HCT116 (cell line): ENCODE measurements around the gene VSTM2B. TPM values are rescaled to one million over a fixed set of nuclear protein-coding genes. Genes with fewer than 3 reads are reported as not detected.

ENCODE experiments used
- ATAC-seq: fragments of 200-7000 bp; cut with Tn5 transposase; 2 replicates; pipeline ENCODE4 v1.9.1; 2020; ENCODE audit warnings: mild to moderate bottlenecking, moderate library complexity
- BruUV-seq: library from RNA; stranded (reverse); fragments of 400-500 nt; replicated peaks from 2 replicates; lab custom pipeline; 2021; lab: Mats Ljungman, UMichigan
- CTCF ChIA-PET: fragments of 300-600 bp; sonication (Branson Sonifier 250); formaldehyde crosslinking; loops from one replicate; lab custom pipeline; 2021; ENCODE audit warnings: antibody characterized with exemption; lab: Charles Lee
- POLR2A ChIA-PET: fragments of 300-600, 350-600 bp; sonication (Branson Sonifier 250); formaldehyde crosslinking; loops from one replicate; lab custom pipeline; 2021; ENCODE audit warnings: antibody characterized with exemption; lab: Charles Lee
- RAD21 ChIA-PET, 2 experiments: fragments of 300-600 bp; sonication (Branson Sonifier 250); formaldehyde crosslinking; loops; one replicate each; lab custom pipeline; 2023; ENCODE audit warnings: low total read pairs in 2 of 2; ENCODE audit not compliant: uncharacterized antibody in 2 of 2, unreplicated experiment in 2 of 2, low non-redundant PET in 1 of 2; lab: Charles Lee
- DNase-seq: peaks from one replicate; pipeline ENCODE4 v3.0.0-alpha.2; 2010; ENCODE audit warnings: low read depth, low spot score
- H2AFZ ChIP-seq: fragments of 200-600 bp; shearing (Covaris generic), sonication (generic); 2 replicates; pipeline ENCODE4 v1.6.1; 2017; ENCODE audit warnings: low read depth, mixed run types, mixed read lengths, antibody characterized with exemption, low read length; ENCODE audit not compliant: poor library complexity, severe bottlenecking
- H3K27ac ChIP-seq: 2 replicates; pipeline ENCODE4 v1.5.1; 2012; ENCODE audit warnings: low read depth, low read length
- H3K27me3 ChIP-seq: fragments of 200-600 bp; sonication (generic); 2 replicates; pipeline ENCODE4 v1.6.1; 2016; ENCODE audit warnings: mixed run types, low read length, mixed read lengths; ENCODE audit not compliant: insufficient read depth
- H3K36me3 ChIP-seq, 2 experiments: fragments of 200-500 bp in 1 of 2; fragments of 200-600 bp in 1 of 2; sonication (Bioruptor generic) in 1 of 2; sonication (generic) in 1 of 2; 2 replicates each; pipeline versions ENCODE4 v1.5.1 to v1.6.1; 2014 to 2016; ENCODE audit warnings: low read length in 2 of 2, inconsistent platforms in 1 of 2, mixed read lengths in 1 of 2, mixed run types in 1 of 2; ENCODE audit not compliant: insufficient read depth in 2 of 2, control insufficient read depth in 1 of 2
- H3K4me1 ChIP-seq, 2 experiments: fragments of 200-600 bp in 1 of 2; sonication (generic) in 1 of 2; 2 replicates each; pipeline versions ENCODE4 v1.5.1 to v1.6.1; 2012 to 2017; ENCODE audit warnings: low read length in 2 of 2, inconsistent platforms in 1 of 2, mild to moderate bottlenecking in 1 of 2, mixed read lengths in 1 of 2, mixed run types in 1 of 2, moderate library complexity in 1 of 2; ENCODE audit not compliant: insufficient read depth in 2 of 2, control insufficient read depth in 1 of 2
- H3K4me2 ChIP-seq: fragments of 200-600 bp; sonication (generic); 2 replicates; pipeline ENCODE4 v1.6.1; 2017; ENCODE audit warnings: mixed run types, low read length, mixed read lengths
- H3K4me3 ChIP-seq, 2 experiments: fragments of 200-600 bp in 1 of 2; sonication (generic) in 1 of 2; replicated peaks in 1 of 2; 2 replicates each; pipeline ENCODE4 v1.5.1; 2011 to 2016; ENCODE audit warnings: low read length in 2 of 2, control low read depth in 1 of 2, low read depth in 1 of 2, mild to moderate bottlenecking in 1 of 2, mixed read lengths in 1 of 2, mixed run types in 1 of 2
- H3K79me2 ChIP-seq: fragments of 200-600 bp; sonication (generic); 2 replicates; pipeline ENCODE4 v1.6.1; 2017; ENCODE audit warnings: mild to moderate bottlenecking, mixed run types, low read length, moderate library complexity, mixed read lengths; ENCODE audit not compliant: insufficient read depth
- H3K9ac ChIP-seq: fragments of 200-600 bp; sonication (generic); 2 replicates; pipeline ENCODE4 v1.6.1; 2016; ENCODE audit warnings: low read length, mixed read lengths
- H3K9me2 ChIP-seq: fragments of 200-600 bp; sonication (generic), shearing (Covaris generic); 2 replicates; pipeline ENCODE4 v1.6.1; 2017; ENCODE audit warnings: mixed run types, mild to moderate bottlenecking, moderate library complexity; ENCODE audit not compliant: insufficient read depth
- H3K9me3 ChIP-seq, 2 experiments: fragments of 200-500 bp in 1 of 2; fragments of 200-600 bp in 1 of 2; sonication (Bioruptor generic) in 1 of 2; sonication (generic) in 1 of 2; 2 replicates each; pipeline ENCODE4 v1.6.1; 2014 to 2017; ENCODE audit warnings: low read length in 2 of 2, mixed read lengths in 2 of 2, inconsistent platforms in 1 of 2, low read depth in 1 of 2, mild to moderate bottlenecking in 1 of 2, mixed run types in 1 of 2, moderate library complexity in 1 of 2; ENCODE audit not compliant: control insufficient read depth in 1 of 2, insufficient read depth in 1 of 2
- H4K20me1 ChIP-seq: fragments of 200-600 bp; sonication (generic), shearing (Covaris generic); 2 replicates; pipeline ENCODE4 v1.6.1; 2017; ENCODE audit warnings: mixed run types, mild to moderate bottlenecking, moderate library complexity; ENCODE audit not compliant: insufficient read depth
- CEBPB ChIP-seq: IDR thresholded peaks from 2 replicates; pipeline ENCODE4 v1.6.1; 2012; ENCODE audit warnings: low read depth
- ELF1 ChIP-seq: IDR thresholded peaks from 2 replicates; pipeline ENCODE4 v1.6.1; 2012; ENCODE audit warnings: low read depth, borderline replicate concordance
- EZH2 ChIP-seq: fragments of 200-600 bp; sonication (generic); IDR thresholded peaks from 2 replicates; pipeline ENCODE4 v1.6.1; 2017; ENCODE audit warnings: antibody characterized with exemption, mixed run types
- EZH2phosphoT487 ChIP-seq: fragments of 200-600 bp; IDR thresholded peaks from 2 replicates; pipeline ENCODE4 v1.6.1; 2018; ENCODE audit warnings: antibody characterized with exemption, borderline replicate concordance
- FOSL1 ChIP-seq: IDR thresholded peaks from 2 replicates; pipeline ENCODE4 v1.6.1; 2012; ENCODE audit warnings: low read depth
- JUND ChIP-seq: IDR thresholded peaks from 2 replicates; pipeline ENCODE4 v1.6.1; 2012
- MAX ChIP-seq: IDR thresholded peaks from 2 replicates; pipeline ENCODE4 v1.6.1; 2012
- POLR2A ChIP-seq: IDR thresholded peaks from 2 replicates; pipeline ENCODE4 v1.7.0; 2011; ENCODE audit warnings: borderline replicate concordance; ENCODE audit not compliant: insufficient read depth, insufficient read length; ENCODE audit errors: extremely low read depth
- POLR2AphosphoS5 ChIP-seq: IDR thresholded peaks from 2 replicates; pipeline ENCODE4 v1.6.1; 2011; ENCODE audit warnings: mild to moderate bottlenecking, low read depth, low read length, moderate library complexity
- RAD21 ChIP-seq: IDR thresholded peaks from 2 replicates; pipeline ENCODE4 v1.6.1; 2012; ENCODE audit warnings: low read depth, mild to moderate bottlenecking
- SIN3A ChIP-seq: IDR thresholded peaks from 2 replicates; pipeline ENCODE4 v1.6.1; 2012; ENCODE audit warnings: low read depth
- SP1 ChIP-seq: IDR thresholded peaks from 2 replicates; pipeline ENCODE4 v1.6.1; 2012; ENCODE audit warnings: low read depth
- SRF ChIP-seq: IDR thresholded peaks from 2 replicates; pipeline ENCODE4 v1.6.1; 2012; ENCODE audit warnings: low read depth
- ZNF274 ChIP-seq: fragments of 200-500 bp; sonication (Bioruptor generic); IDR thresholded peaks from 2 replicates; pipeline ENCODE4 v1.6.1; 2014; ENCODE audit warnings: mild to moderate bottlenecking, low read depth, low read length, inconsistent platforms
- intact Hi-C: fragments of 100-400 bp; cut with micrococcal nuclease; formaldehyde crosslinking; loops from 2 replicates; pipeline ENCODE4 v1.10.0; 2022
- total RNA-seq: library from RNA; stranded (reverse); gene quantifications from one replicate; pipeline ENCODE4 v1.2.1, GENCODE V29; 2021; ENCODE audit not compliant: unreplicated experiment
- TF ChIP-seq, protein P1 (sequence below), 3 experiments: fragments of 200-600 bp in 1 of 3; sonication (generic) in 1 of 3; IDR thresholded peaks in 2 of 3; conservative IDR thresholded peaks in 1 of 3; 2 replicates each; pipeline ENCODE4 v1.5.1; 2012 to 2017; ENCODE audit warnings: low read depth in 2 of 3, low read length in 2 of 3, antibody characterized with exemption in 1 of 3, borderline replicate concordance in 1 of 3, control low read depth in 1 of 3, mild to moderate bottlenecking in 1 of 3, mixed read lengths in 1 of 3, mixed run types in 1 of 3, moderate library complexity in 1 of 3; ENCODE audit not compliant: insufficient read depth in 1 of 3

VSTM2B gene
- total RNA-seq, 1 experiment from 2014 or later: not detected

DNA sequence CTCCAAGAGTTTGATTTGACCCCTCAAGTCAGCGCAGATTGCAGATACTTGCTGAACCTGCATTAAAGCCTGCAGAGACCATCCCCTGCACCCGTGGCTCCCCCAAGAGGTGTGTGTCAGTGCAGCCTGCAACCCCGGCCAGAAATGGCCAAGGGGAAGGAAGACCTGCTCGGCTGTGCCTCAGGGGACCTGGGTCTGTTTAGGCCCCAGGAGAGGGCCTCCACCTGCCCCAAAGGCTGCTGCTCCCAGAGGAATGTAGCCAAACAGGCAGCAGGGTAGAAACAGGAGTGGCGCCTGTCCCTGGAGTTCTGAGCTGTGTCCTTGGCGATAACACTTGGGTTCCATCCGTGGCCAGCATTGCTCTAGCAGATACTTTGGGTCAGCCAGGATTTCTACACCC lies 88.3 kb downstream of the VSTM2B start:
- DNase-seq: no peak
- no peak overlapping the region for H2AFZ ChIP-seq
- no peak overlapping the region for H3K27ac ChIP-seq
- H3K4me3 ChIP-seq: no peak overlapping the region
- RAD21 ChIA-PET: no interaction called here
- H3K27me3 ChIP-seq: no peaks in the 10 kb centered on the region
- H3K9me2 ChIP-seq: no peaks in the 10 kb centered on the region
- ATAC-seq: no peak
- H3K9ac ChIP-seq: no peak overlapping the region
- H3K4me1 ChIP-seq: no peaks in the 10 kb centered on the region
- POLR2A ChIA-PET: no interaction called here
- H3K36me3 ChIP-seq: peaks cover 13 to 29% of the 10 kb centered on the region in 2 experiments
- H3K9me3 ChIP-seq: no peaks in the 10 kb centered on the region
- CTCF ChIA-PET: interaction anchor here (0.7 kb wide), 1 partner anchor 57 kb away, joined by 3 read pairs; no protein-coding TSS in a partner anchor
- TF ChIP-seq CEBPB (no peak), FOSL1 (no peak), ZNF274 (no peak), JUND (no peak), RAD21 (no peak), SP1 (no peak), SIN3A (no peak), MAX (no peak), EZH2 (no peak), EZH2phosphoT487 (no peak), POLR2AphosphoS5 (no peak), SRF (no peak), POLR2A (no peak), ELF1 (no peak)
- TF ChIP-seq, protein P1, sequence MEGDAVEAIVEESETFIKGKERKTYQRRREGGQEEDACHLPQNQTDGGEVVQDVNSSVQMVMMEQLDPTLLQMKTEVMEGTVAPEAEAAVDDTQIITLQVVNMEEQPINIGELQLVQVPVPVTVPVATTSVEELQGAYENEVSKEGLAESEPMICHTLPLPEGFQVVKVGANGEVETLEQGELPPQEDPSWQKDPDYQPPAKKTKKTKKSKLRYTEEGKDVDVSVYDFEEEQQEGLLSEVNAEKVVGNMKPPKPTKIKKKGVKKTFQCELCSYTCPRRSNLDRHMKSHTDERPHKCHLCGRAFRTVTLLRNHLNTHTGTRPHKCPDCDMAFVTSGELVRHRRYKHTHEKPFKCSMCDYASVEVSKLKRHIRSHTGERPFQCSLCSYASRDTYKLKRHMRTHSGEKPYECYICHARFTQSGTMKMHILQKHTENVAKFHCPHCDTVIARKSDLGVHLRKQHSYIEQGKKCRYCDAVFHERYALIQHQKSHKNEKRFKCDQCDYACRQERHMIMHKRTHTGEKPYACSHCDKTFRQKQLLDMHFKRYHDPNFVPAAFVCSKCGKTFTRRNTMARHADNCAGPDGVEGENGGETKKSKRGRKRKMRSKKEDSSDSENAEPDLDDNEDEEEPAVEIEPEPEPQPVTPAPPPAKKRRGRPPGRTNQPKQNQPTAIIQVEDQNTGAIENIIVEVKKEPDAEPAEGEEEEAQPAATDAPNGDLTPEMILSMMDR (IDR thresholded peaks at IDR 0.05 in 2 of 3, conservative IDR thresholded peaks at IDR 0.05 in 1 of 3; ENCODE audit: borderline replicate concordance in 1 of 3, insufficient read depth in 1 of 3, low read depth in 2 of 3, low read length in 2 of 3): no peak
- H3K4me2 ChIP-seq: no peak overlapping the region
- H3K79me2 ChIP-seq: no peaks in the 10 kb centered on the region
- intact Hi-C loops: loop anchor here (5.0 kb wide), 2 partner anchors 53 to 258 kb away; partner anchors contain the start of gene PLEKHF1
- no TSS peak for BruUV-seq
- H4K20me1 ChIP-seq: no peaks in the 10 kb centered on the region

Other genes starting within 250 kb of the VSTM2B start
- gene POP4, start 80.3 kb downstream of the VSTM2B start, total RNA-seq: 61.2 TPM
- gene PLEKHF1, start 139.5 kb downstream of the VSTM2B start, total RNA-seq: 5.5 TPM
- gene C19orf12, start 189.3 kb downstream of the VSTM2B start, total RNA-seq: 10.0 TPM